Measurements from ENCODE around the gene GBP7. TPM values are rescaled to one million over a fixed set of nuclear protein-coding genes. Genes with fewer than 3 reads are reported as not detected.

Gene GBP7
- total and polyA plus RNA-seq, 11 donors = 0.16 to 0.17 TPM; not detected in 9

DNA sequence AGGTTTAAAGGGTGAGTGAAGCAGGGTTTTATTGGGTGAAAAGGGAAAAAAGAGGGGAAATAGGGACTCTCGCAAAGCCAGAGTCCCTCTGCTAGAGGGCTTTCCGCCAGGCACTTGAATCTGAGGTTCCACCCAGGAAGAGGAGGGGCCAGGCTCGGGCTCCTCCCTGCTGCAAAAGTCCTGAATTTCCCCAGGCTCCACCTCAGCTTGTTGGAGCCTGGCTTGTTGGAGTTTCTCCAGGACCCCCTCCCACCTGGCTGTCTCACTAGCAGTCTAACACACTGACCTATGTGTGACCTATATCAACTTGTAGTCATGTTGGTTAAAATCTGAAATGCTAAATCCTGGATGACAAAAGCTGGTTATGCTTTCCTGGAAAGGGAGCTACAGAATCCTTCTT lies 75.4 kb downstream of the GBP7 start:
- TF ChIP-seq, protein P1, sequence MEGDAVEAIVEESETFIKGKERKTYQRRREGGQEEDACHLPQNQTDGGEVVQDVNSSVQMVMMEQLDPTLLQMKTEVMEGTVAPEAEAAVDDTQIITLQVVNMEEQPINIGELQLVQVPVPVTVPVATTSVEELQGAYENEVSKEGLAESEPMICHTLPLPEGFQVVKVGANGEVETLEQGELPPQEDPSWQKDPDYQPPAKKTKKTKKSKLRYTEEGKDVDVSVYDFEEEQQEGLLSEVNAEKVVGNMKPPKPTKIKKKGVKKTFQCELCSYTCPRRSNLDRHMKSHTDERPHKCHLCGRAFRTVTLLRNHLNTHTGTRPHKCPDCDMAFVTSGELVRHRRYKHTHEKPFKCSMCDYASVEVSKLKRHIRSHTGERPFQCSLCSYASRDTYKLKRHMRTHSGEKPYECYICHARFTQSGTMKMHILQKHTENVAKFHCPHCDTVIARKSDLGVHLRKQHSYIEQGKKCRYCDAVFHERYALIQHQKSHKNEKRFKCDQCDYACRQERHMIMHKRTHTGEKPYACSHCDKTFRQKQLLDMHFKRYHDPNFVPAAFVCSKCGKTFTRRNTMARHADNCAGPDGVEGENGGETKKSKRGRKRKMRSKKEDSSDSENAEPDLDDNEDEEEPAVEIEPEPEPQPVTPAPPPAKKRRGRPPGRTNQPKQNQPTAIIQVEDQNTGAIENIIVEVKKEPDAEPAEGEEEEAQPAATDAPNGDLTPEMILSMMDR (IDR thresholded peaks at IDR 0.05) = no peak
- no peak for TF ChIP-seq POLR2A (IDR thresholded peaks at IDR 0.05)
- intact Hi-C loops (cut with DNase I) = no loop called here
- no peak for DNase-seq

DNA sequence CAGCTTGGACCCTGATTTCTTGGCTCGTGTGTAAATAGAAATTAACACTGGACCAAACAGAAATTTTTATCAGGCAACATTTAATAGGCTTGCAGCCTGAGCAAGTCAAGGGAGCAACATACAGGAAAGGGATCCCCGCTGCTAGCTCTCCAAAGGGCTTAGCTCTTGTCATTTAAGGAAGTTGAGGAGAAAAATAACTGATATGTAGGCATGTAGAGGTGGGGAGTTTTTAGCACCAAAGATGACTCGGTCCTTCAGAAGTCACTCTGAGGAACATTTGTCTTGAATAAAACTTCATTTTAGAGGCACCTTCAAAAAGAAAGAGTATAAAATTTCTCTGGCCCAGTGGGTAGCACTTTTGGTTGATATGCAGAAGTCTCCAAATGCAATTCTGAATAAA lies 76.9 kb downstream of the GBP7 start:
- H3K27me3 ChIP-seq = no peaks in the 10 kb centered on the region
- TF ChIP-seq, protein P1 (IDR thresholded peaks at IDR 0.05) = no peak
- TF ChIP-seq POLR2A (IDR thresholded peaks at IDR 0.05) = no peak
- peaks cover 0 to 10% (median 2%) of the 10 kb centered on the region in 12 donors for H3K9me3 ChIP-seq
- H3K36me3 ChIP-seq = no peaks in the 10 kb centered on the region
- intact Hi-C loops (cut with DNase I) = no loop called here
- no peak overlapping the region for H3K27ac ChIP-seq
- no peaks in the 10 kb centered on the region for H3K4me1 ChIP-seq
- DNase-seq = no peak
- WGBS, 4 donors = 70 to 80% (median 76%) methylated on average over 3 of the region's 3 CpGs
- no peak overlapping the region for H3K4me3 ChIP-seq
- ATAC-seq = no peak

More for the DNA sequence above, 75.4 kb downstream of the GBP7 start:
- Histone ChIP-seq H3K4me3 (no peak overlapping the region), H3K27me3 (no peaks in the 10 kb centered on the region), H3K27ac (no peak overlapping the region), H3K4me1 (no peaks in the 10 kb centered on the region), H3K9me3 (peaks cover 0 to 10% (median 2%) of the 10 kb centered on the region in 12 donors), H3K36me3 (peaks cover 0 to 14% (median 12%) of the 10 kb centered on the region in 9 donors)
- WGBS, 4 donors = 79 to 89% (median 86%) methylated on average over 3 of the region's 3 CpGs
- no peak for ATAC-seq

DNA sequence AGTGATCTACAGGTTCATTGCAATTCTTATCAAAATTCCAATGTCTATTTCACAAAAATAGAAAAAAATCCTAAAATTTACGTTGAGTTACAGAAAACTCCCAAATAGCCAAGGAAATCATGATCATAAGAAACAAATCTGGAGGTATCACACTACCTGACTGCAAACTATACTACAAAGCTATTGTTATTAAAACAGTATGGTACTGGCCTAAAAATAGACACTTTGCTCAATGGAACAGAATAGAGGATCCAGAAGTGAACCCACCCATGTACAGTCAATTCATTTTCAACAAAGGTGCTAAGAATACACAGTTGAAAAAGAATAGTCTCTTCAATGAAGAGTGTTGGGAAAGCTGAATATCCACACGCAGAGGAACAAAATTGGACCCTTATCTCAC lies 80.1 kb downstream of the GBP7 start:
- no peak for ATAC-seq
- no peak overlapping the region for H3K4me3 ChIP-seq
- TF ChIP-seq, protein P1 (IDR thresholded peaks at IDR 0.05) = no peak
- no peak for TF ChIP-seq POLR2A (IDR thresholded peaks at IDR 0.05)
- H3K4me1 ChIP-seq = no peaks in the 10 kb centered on the region
- intact Hi-C loops (cut with DNase I) = no loop called here
- no peaks in the 10 kb centered on the region for H3K27me3 ChIP-seq
- peaks cover 0 to 10% (median 2%) of the 10 kb centered on the region in 12 donors for H3K9me3 ChIP-seq
- no peak overlapping the region for H3K27ac ChIP-seq
- WGBS, 4 donors = 86 to 92% (median 89%) methylated on average over 2 of the region's 2 CpGs
- no peak for DNase-seq
- no peaks in the 10 kb centered on the region for H3K36me3 ChIP-seq

DNA sequence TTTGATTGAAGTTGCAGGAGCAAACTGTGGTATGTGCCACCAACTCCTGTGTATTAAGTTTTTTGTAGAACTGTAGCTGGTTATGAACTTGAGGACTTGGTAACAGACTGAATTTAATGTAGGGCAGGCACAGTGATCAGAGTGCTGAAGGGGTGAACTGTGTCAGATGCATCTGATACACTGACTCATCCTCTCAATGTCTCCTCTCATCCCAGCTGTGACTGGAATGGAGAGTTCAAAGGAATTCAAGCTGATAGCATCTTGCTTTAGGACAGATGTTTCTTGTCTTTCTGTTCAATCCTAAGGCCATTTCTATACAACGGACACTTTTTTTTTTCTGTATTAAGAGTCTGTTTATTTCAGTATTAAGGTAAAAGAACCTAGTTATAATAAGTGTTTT lies 85.8 kb downstream of the GBP7 start:
- ATAC-seq (no peak), DNase-seq (no peak)
- TF ChIP-seq, protein P1 (IDR thresholded peaks at IDR 0.05) = no peak
- no peak for TF ChIP-seq POLR2A (IDR thresholded peaks at IDR 0.05)
- no peak overlapping the region for H3K27ac ChIP-seq
- WGBS, 4 donors = 62 to 84% (median 76%) methylated on average over 1 of the region's 1 CpG
- H3K27me3 ChIP-seq = no peaks in the 10 kb centered on the region
- no peak overlapping the region for H3K4me3 ChIP-seq
- H3K9me3 ChIP-seq = no peaks in the 10 kb centered on the region
- H3K36me3 ChIP-seq = no peaks in the 10 kb centered on the region
- H3K4me1 ChIP-seq = no peaks in the 10 kb centered on the region
- intact Hi-C loops (cut with DNase I) = loop anchor here in 7 of 10 donors (5.0 to 10.0 kb wide), 8 partner anchors 93 to 367 kb away; partner anchors contain the start of gene GBP4 (in 1 of the 7)
